Fibroblast of upper back skin (primary cell): ENCODE data around the gene TRPV6.

Experiments
- DNase-seq: peaks from one replicate; pipeline ENCODE4 v3.0.0-alpha.2; 2013

TRPV6 gene

GRCh38 chr7:142885311-142886230, at the start of gene TRPV6:
TRPV6 (minus strand) TSS chr7:142885745.
- no peak for DNase-seq

- no peak for DNase-seq
These were observed 48.5 kb upstream of the TRPV6 start for GRCh38 chr7:142934056-142934455.

GRCh38 chr7:142933624-142934023, 48.1 kb upstream of the TRPV6 start, which contains the start of gene TRPV5:
TRPV5 (minus strand) TSS chr7:142933746; CDS start chr7:142933459, 287 bp downstream.
- no peak for DNase-seq

- no peak for DNase-seq
These were observed 47.5 kb upstream of the TRPV6 start for GRCh38 chr7:142933092-142933475.

GRCh38 chr7:142932386-142933091, 47.0 kb upstream of the TRPV6 start:
- DNase-seq = no peak

GRCh38 chr7:142930126-142930730, 44.7 kb upstream of the TRPV6 start:
- no peak for DNase-seq

GRCh38 chr7:142927949-142928348, 42.4 kb upstream of the TRPV6 start:
- DNase-seq = no peak

GRCh38 chr7:142927085-142927745, 41.7 kb upstream of the TRPV6 start:
- no peak for DNase-seq

GRCh38 chr7:142925413-142925812, 39.9 kb upstream of the TRPV6 start:
- no peak for DNase-seq

GRCh38 chr7:142923391-142923790, 37.8 kb upstream of the TRPV6 start:
- DNase-seq = no peak

GRCh38 chr7:142919656-142920055, 34.1 kb upstream of the TRPV6 start:
- no peak for DNase-seq

- no peak for DNase-seq
These were observed 33.4 kb upstream of the TRPV6 start for GRCh38 chr7:142918901-142919300.

- DNase-seq = no peak
These were observed 31.9 kb upstream of the TRPV6 start for GRCh38 chr7:142917447-142917846.

- no peak for DNase-seq
These were observed 31.0 kb upstream of the TRPV6 start for GRCh38 chr7:142916508-142916907.

- DNase-seq = no peak
These were observed 29.8 kb upstream of the TRPV6 start for GRCh38 chr7:142915315-142915714.

- no peak for DNase-seq
These were observed 28.6 kb upstream of the TRPV6 start for GRCh38 chr7:142914121-142914520.

GRCh38 chr7:142913566-142913965, 28.0 kb upstream of the TRPV6 start:
- no peak for DNase-seq

GRCh38 chr7:142913051-142913450, 27.5 kb upstream of the TRPV6 start:
- no peak for DNase-seq

GRCh38 chr7:142910481-142910880, 24.9 kb upstream of the TRPV6 start:
- no peak for DNase-seq

- no peak for DNase-seq
These were observed 24.5 kb upstream of the TRPV6 start for GRCh38 chr7:142910031-142910433.

GRCh38 chr7:142908921-142909890, 23.7 kb upstream of the TRPV6 start:
- no peak for DNase-seq

- DNase-seq = no peak
These were observed 22.7 kb upstream of the TRPV6 start for GRCh38 chr7:142908290-142908689.
